Measurements from ENCODE around the gene DNAH1. TPM values are rescaled to one million over a fixed set of nuclear protein-coding genes. Genes with fewer than 3 reads are reported as not detected.

DNAH1 gene
- total and polyA plus RNA-seq, 2 of the 13 experiments (the other 11 are each of a cell fraction or from before 2014, with no cell fraction given): 0.64 to 3.5 TPM

- TF ChIP-seq ARNTL (CRISPR knock-in tag; IDR thresholded peaks at IDR 0.05): 0 out of 2 replicates have a peak, but pooled peaks have one; percentile 21
- no peak for TF ChIP-seq CHD2 (IDR thresholded peaks at IDR 0.05; ENCODE audit: low read depth, low read length)
- TF ChIP-seq ZFP36L2 (CRISPR knock-in tag; IDR thresholded peaks at IDR 0.05): no peak
- TF ChIP-seq FOXK1 (CRISPR knock-in tag; IDR thresholded peaks at IDR 0.05; ENCODE audit: borderline replicate concordance, low read depth): 0 out of 2 replicates have a peak, but pooled peaks have one; percentile 20
- TF ChIP-seq BCLAF1 (IDR thresholded peaks at IDR 0.05): no peak
- TF ChIP-seq ZNF776 (CRISPR knock-in tag; IDR thresholded peaks at IDR 0.05): no peak
- TF ChIP-seq MAX (IDR thresholded peaks at IDR 0.05): peak; percentile 64
- TF ChIP-seq ZNF276 (CRISPR knock-in tag; IDR thresholded peaks at IDR 0.05; ENCODE audit: low read depth): no peak
- no peak for TF ChIP-seq MIER3 (CRISPR knock-in tag; IDR thresholded peaks at IDR 0.05; ENCODE audit: borderline replicate concordance)
- no peak for TF ChIP-seq DNMT3B (CRISPR knock-in tag; conservative IDR thresholded peaks at IDR 0.05)
- TF ChIP-seq NR2F1 (CRISPR knock-in tag; IDR thresholded peaks at IDR 0.05): no peak
- TF ChIP-seq HBP1 (CRISPR knock-in tag; IDR thresholded peaks at IDR 0.05; ENCODE audit: low read depth): no peak
- TF ChIP-seq PRDM10 (CRISPR knock-in tag; IDR thresholded peaks at IDR 0.05; ENCODE audit: low read depth): no peak
- TF ChIP-seq ZNF264 (CRISPR knock-in tag; IDR thresholded peaks at IDR 0.05): no peak
- TF ChIP-seq BHLHE40 (IDR thresholded peaks at IDR 0.05; ENCODE audit: low read length): peak; percentile 96
- no peak for TF ChIP-seq HMGA1 (CRISPR knock-in tag; conservative IDR thresholded peaks at IDR 0.05)
- TF ChIP-seq RBAK (CRISPR knock-in tag; IDR thresholded peaks at IDR 0.05): no peak
These were observed 23.5 kb downstream of the DNAH1 start (continued) for GRCh38 chr3:52339612-52340011.
